Heart right ventricle (tissue), 16 donors: Measurements from ENCODE around the gene OS9. TPM values are rescaled to one million over a fixed set of nuclear protein-coding genes. Genes with fewer than 3 reads are reported as not detected.

Experiments
- ATAC-seq, 8 donors: fragments of 200-7000 bp; cut with Tn5 transposase; one replicate each; pipeline ENCODE4 v1.9.1; 2020; ENCODE audit warnings: mild to moderate bottlenecking in 8 of 8, moderate library complexity in 8 of 8, moderate number of reproducible peaks in 1 of 8
- DNase-seq, 2 donors: peaks; one replicate each; pipeline ENCODE4 v3.0.0-alpha.2; 2020
- H3K27ac ChIP-seq, 10 donors: fragments of 200-600 bp; sonication (generic) in 2 of 10; one replicate each; pipeline versions ENCODE4 v1.5.0 to v1.8.0; 2020 to 2022; ENCODE audit warnings: mild to moderate bottlenecking in 3 of 10
- H3K27me3 ChIP-seq, 7 donors: fragments of 200-600 bp; one replicate each; pipeline ENCODE4 v1.8.0; 2021 to 2022; ENCODE audit warnings: mild to moderate bottlenecking in 2 of 7
- H3K36me3 ChIP-seq, 9 donors: fragments of 200-600 bp; sonication (generic) in 1 of 9; one replicate each; pipeline versions ENCODE4 v1.5.0 to v1.8.0; 2020 to 2022; ENCODE audit warnings: mild to moderate bottlenecking in 2 of 9
- H3K4me1 ChIP-seq, 9 donors: fragments of 200-600 bp; sonication (generic) in 1 of 9; one replicate each; pipeline versions ENCODE4 v1.5.0 to v1.8.0; 2020 to 2022; ENCODE audit warnings: mild to moderate bottlenecking in 4 of 9
- H3K4me3 ChIP-seq, 10 donors: fragments of 200-600 bp; sonication (generic) in 2 of 10; one replicate each; pipeline versions ENCODE4 v1.5.0 to v1.8.0; 2020 to 2022; ENCODE audit warnings: mild to moderate bottlenecking in 7 of 10, moderate library complexity in 2 of 10
- H3K9me3 ChIP-seq, 11 donors: fragments of 200-600 bp in 10 of 11; sonication (generic) in 2 of 11; one replicate each; pipeline versions ENCODE4 v1.5.0 to v1.8.0; 2013 to 2022; ENCODE audit warnings: mild to moderate bottlenecking in 2 of 11, control low read depth in 1 of 11, moderate library complexity in 1 of 11
- CTCF ChIP-seq, 9 donors: fragments of 200-600 bp; sonication (generic) in 2 of 9; IDR thresholded peaks; one replicate each; pipeline versions ENCODE4 v1.5.0 to v1.8.0; 2021 to 2022; ENCODE audit warnings: antibody characterized with exemption in 9 of 9, mild to moderate bottlenecking in 5 of 9, moderate library complexity in 1 of 9
- WGBS, 2 donors: extraction: QIAGEN DNeasy Blood & Tissue Kit; methylation state at CpG; one replicate each; pipeline ENCODE4 v1.1.7; 2013; ENCODE audit warnings: inconsistent platforms in 1 of 2; 5-methylcytosine and 5-hydroxymethylcytosine counted together
- intact Hi-C, 10 donors: fragments of 100-400 bp; cut with DNase I; formaldehyde crosslinking; loops; one replicate each; pipeline versions ENCODE4 v1.11.1 to v1.14.2; 2022
- polyA plus RNA-seq, 2 donors: library from polyadenylated mRNA; stranded (reverse); fragments of 200-250 nt; gene quantifications; one replicate each; pipeline ENCODE4 v1.2.3, GENCODE V29; 2013
- total RNA-seq, 10 donors: library from RNA; stranded (reverse); fragmentation: NEBNext Ultra II Directional in 3 of 10; extraction: Animal tissue kit (Norgen Biotek cat#: 25700) in 3 of 10; gene quantifications; one replicate each; pipeline versions ENCODE4 v1.2.1 to v1.2.4, GENCODE V29; 2021 to 2023
- donor health status: Arrhythmogenic right ventricular cardiomyopathy.
- donor health status: ischemic (EF 13 %, LVEDD 7.1; RV severe dilation, severe dysfunction).
- donor health status: healthy with polysubstance abuse.
- donor health status: DM: no; HTN: yes; CAD: no.
- donor health status: DM: no; HTN: no; CAD: no.
- donor health status: ischemic (EF 25% LVEDD 6.9; RV normal size, moderate dysfunction).
- donor health status: ischemic (EF 25% LVEDD 5.7; RV mildly dilated, moderate dysfunction).
- donor health status: healthy.
- donor health status: DM: yes; HTN: yes; CAD: no.
- donor health status: Ischemic cardiomyopathy.
- donor health status: ischemic (EF 35%, LVEDD 5.7; RV mildly dilated, moderate dysfunction).
- donor health status: nonischemic (EF 11% LVEDD 7.7; RV severe dilation, severe dysfunction).
- donor health status: DM: yes; HTN: yes; CAD: no.
- donor health status: PGD.
- donor health status: ischemic (EF 29% LVEDD 5.4; RV normal size, mild dysfunction).
- donor health status: nonischemic (EF 23%, LVEDD 6.1; RV moderate dilation, normal function).

Gene OS9
- total and polyA plus RNA-seq, 12 donors, result 84.9 to 181 (median 113) TPM

DNA sequence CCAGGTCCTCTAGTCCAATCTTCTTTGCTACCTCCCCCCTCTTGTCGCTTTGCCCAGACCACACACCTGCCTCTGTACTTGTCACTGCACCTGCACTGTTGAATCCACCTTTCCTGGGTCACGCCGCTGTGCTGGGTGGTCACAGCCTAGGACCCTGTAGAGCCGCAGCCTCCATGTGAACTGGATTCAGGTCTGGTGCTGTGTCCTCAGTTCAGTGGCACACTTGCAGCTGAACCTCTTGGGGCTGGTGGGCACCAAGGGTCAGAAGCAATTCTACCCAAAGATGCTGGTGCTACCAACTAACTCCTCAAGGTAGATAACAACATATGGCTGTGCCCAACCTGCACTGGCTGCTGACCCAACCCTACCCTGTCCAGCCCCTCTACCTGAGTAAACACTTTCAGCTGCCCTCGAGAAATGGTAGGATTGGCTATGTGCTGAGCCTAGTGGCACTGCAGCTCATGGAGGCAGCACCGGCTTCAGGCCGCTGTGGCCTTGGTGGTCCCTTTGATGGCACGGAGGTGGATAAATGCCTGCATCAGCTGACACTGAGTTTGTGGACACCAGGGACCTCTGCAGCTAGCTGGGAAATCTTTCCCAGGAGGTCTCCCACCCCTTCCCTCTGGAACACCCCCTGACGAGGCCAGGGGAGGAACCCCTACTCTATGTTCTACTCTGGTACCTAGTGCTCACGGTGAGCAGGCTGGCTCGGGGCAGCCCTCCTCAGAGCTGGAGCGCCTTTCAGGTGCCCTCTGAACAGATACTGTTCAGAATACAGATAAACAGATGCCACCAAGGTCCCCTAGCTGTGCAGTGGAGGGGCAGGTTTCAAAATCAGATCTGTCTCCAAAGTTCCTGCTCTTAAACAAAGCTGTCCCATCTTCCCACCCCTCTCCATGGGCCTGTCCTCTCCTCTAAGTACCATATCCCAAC lies 30.3 kb downstream of the OS9 start:
- Histone ChIP-seq H3K9me3 (no peaks in the 10 kb centered on the region), H3K4me3 (no peak overlapping the region), H3K27me3 (peaks cover 0 to 13% (median 0%) of the 10 kb centered on the region in 7 donors), H3K4me1 (peaks cover 0 to 24% (median 14%) of the 10 kb centered on the region in 9 donors), H3K27ac (no peak overlapping the region), H3K36me3 (peaks cover 0 to 59% (median 21%) of the 10 kb centered on the region in 9 donors)
- intact Hi-C loops, result no loop called here
- ATAC-seq (no peak), DNase-seq (no peak)
- no peak for TF ChIP-seq CTCF (IDR thresholded peaks at IDR 0.05)
- WGBS, 2 donors, result 82 to 83% methylated on average over 12 of the region's 12 CpGs

GRCh38 chr12:57724936-57725740 lies 31.2 kb downstream of the OS9 start:
- ATAC-seq (no peak), DNase-seq (no peak)
- peaks cover 0 to 24% (median 14%) of the 10 kb centered on the region in 9 donors for H3K4me1 ChIP-seq
- no peak overlapping the region for H3K4me3 ChIP-seq
- whole genome bisulfite sequencing, 2 donors, result 55 to 60% methylated on average over 11 of the region's 11 CpGs
- H3K36me3 ChIP-seq, result peaks cover 0 to 59% (median 12%) of the 10 kb centered on the region in 9 donors
- intact Hi-C loops, result no loop called here
- peaks cover 0 to 15% (median 0%) of the 10 kb centered on the region in 7 donors for H3K27me3 ChIP-seq
- TF ChIP-seq CTCF (IDR thresholded peaks at IDR 0.05), result no peak
- no peak overlapping the region for H3K27ac ChIP-seq
- no peaks in the 10 kb centered on the region for H3K9me3 ChIP-seq

DNA sequence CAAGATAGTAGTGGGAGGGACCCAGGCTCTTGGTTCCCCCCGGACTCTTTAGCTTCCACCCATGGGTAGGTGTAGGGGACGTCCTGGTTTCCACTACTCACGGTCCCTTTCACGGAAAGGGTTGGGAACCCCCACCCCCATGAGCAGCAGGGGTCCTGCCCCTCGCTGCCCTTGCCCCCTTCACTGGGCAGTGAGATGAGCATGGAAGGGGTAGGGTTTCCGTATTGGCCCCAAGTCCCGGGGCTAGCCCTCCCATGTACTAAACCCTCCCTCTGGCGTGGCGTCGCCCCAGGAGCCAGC lies 31.9 kb downstream of the OS9 start:
- intact Hi-C loops, result no loop called here
- 16 to 19% methylated on average over 10 of the region's 10 CpGs for WGBS, 2 donors
- H3K27me3 ChIP-seq, result peaks cover 0 to 21% (median 0%) of the 10 kb centered on the region in 7 donors
- DNase-seq (no peak), ATAC-seq (peak in 1 of 8 donors; percentile 8)
- no peaks in the 10 kb centered on the region for H3K9me3 ChIP-seq
- peaks cover 0 to 24% (median 14%) of the 10 kb centered on the region in 9 donors for H3K4me1 ChIP-seq
- TF ChIP-seq CTCF (IDR thresholded peaks at IDR 0.05), result no peak
- H3K4me3 ChIP-seq, result peak overlapping the region; percentile 13 to 76 (median 64)
- peaks cover 0 to 59% (median 5%) of the 10 kb centered on the region in 9 donors for H3K36me3 ChIP-seq
- peak overlapping the region in 8 of 10 donors; percentile 69 to 83 (median 81) for H3K27ac ChIP-seq

GRCh38 chr12:57726151-57726883 lies 32.4 kb downstream of the OS9 start:
- peak; percentile 56 to 82 (median 75) for TF ChIP-seq CTCF (IDR thresholded peaks at IDR 0.05)
- Histone ChIP-seq H3K36me3 (peaks cover 0 to 59% (median under 1%) of the 10 kb centered on the region in 9 donors), H3K4me3 (peak overlapping the region; percentile 13 to 76 (median 64)), H3K9me3 (no peaks in the 10 kb centered on the region), H3K27me3 (peaks cover 0 to 25% (median 0%) of the 10 kb centered on the region in 7 donors), H3K4me1 (peaks cover 0 to 24% (median 14%) of the 10 kb centered on the region in 9 donors), H3K27ac (peak overlapping the region; percentile 14 to 83 (median 80))
- peak; percentile 70 to 84 (median 81) for ATAC-seq
- intact Hi-C loops, result no loop called here
- 7 to 9% methylated on average over 66 to 79 of the region's 79 CpGs for WGBS, 2 donors
- DNase-seq, result peak; percentile 80 to 81
